NCI-H146 treated with DMSO at 0.1 percent for 48 hours (cell line): Measurements from ENCODE around the gene PLK3.
A peak's percentile ranks its signal among the peaks of the same experiment; 100 is the strongest.
"Not testable (repeated sequence)": the region's sequence is repeated elsewhere in the genome, so short reads cannot be mapped to it uniquely, and the experiment has no call there.

Source experiments
- DNase-seq: peaks from one replicate; lab custom pipeline; 2025; ENCODE audit not compliant: unreplicated experiment; lab: John Stamatoyannopoulos, UW

Gene PLK3

DNA sequence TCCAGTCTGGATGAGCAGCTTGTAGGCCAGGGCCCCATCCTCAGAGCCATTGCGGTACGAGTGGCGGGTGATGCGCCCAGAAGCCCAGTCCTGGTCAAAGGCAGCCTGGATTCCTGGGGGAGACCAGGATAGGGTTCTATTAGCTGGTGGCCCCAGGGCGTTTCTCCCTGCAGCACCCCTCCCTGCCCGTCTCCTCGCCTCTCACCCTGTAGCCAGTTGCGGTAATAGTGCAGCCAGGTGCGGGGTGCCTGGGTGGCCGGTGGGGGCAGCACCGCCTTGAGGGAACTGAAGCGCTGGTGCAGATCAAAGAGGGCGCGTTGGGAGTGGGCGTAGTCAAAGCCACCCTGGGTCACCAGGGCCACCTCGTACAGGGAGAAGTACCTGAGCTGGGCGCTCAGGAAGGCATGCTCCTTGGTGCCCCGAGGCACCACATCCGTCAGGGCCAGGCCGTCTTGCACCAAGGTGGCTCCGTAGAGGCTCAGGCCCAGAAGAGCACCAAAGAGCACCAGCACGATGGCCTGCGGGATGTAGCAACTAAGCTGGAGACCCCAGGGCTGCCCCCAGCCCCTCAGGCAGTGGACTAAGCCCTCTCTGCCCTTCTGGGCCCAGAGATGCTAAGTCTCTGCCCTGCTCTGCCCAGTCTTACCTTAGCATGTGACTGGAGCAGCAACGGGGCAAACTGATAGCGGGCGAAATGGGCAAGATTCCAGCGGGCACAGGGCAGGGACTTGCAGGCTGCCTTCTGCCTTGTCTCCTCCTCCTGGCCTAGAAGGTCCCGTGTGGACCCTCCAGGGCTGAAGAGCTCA, 27.2 kb downstream of the PLK3 start:
- DNase-seq, result no peak

DNA sequence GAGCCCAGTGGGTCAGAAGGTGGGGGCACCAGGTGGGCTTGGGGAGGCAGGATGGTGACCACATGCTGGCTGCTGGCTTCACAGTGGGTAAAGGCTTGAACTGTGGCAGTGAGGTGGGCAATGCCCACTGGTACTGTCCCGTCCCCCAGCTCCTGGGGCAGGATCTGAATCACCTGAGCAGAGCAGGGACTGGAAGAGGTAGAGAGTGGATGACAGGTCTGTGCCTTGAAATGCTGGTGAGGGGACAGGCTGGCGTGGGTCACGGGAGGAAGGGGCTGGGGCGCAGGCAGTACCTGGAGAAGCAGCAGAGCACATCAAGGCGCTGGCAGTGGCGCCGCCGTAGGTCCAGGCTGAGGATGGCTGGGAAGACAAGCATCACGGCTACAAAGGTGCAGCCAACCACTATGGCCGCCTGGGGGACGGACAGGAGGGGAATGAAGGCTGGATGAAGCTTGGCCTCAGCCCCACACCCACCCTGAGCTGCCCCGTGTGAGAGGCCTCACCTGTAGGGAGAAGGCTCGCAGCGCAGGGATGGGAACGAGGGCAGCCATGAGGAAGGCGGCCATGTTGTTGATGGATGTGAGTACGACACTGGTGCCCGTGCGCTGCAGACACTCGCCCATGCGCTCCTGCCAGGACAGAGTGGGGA, 27.9 kb downstream of the PLK3 start:
- DNase-seq, result no peak

DNA sequence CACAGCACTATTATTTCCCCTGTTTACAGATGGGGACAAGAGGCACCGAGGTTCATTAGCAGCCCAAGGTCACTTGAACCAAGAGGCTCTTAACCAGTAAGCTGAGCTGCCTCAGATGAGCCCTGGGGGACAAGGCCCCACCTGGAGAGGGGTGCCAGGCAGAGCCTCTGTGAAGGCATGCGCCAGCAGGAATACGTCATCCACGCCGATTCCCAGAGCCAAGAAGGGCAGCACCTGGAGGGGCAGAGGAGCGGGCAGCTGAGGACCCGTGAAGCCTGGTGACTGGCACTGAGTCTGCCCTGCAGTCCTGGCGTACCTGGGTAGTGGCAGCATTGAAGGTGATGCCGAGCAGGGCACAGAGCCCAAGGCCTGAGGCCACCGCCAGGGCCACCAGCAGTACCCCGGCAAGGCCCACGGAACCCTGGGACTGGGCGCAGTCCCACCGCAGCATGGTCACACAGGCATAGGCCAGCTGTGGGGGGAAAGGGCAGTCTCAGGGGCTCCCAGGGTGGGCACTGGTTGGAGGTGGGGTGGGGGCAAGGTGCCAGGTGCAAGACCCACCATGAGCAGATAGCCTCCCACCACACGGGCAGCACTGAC, 28.8 kb downstream of the PLK3 start:
- no peak for DNase-seq

DNA sequence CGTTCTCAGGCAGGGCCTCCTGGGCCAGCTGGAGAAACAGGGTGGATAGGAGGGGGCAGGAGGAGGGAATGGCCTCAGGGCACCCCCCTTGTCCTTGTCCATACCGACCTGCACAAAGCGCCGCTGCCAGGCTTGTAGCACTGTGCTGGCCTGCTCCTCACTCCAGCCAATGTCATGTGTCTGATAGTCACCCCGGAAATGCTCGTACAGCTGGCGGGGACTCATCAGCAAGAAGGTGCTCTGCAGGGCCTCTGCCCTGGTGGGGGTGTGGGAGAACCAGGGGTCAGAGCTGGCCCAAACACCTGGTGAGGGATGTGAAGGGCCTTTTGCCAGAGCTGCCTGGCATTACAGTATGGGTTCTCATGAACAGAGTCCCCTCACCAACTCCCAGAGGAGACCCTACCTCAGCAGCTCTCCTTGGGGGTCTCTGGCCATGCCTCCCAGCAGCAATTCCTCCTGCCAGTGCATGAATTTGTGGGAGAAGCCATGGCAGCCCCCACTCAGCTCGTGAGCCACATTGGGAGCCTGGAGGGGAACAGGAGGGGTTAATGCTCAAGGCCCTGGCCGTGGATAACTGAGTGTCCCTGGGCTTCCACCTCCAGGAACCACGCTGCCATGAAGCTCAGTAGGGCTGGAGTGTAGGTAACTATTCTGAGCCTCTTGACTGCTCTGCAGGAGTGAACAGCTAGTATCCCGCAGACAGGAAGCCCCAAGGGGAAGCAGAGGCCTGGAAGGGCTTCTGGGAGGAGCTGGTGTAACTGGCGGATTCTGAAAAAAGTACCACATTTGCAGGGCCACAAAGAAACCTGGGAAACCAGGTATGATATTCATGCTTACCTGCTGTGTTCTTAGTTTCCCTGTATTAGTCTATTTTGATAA, 29.6 kb downstream of the PLK3 start:
- DNase-seq, result no peak

DNA sequence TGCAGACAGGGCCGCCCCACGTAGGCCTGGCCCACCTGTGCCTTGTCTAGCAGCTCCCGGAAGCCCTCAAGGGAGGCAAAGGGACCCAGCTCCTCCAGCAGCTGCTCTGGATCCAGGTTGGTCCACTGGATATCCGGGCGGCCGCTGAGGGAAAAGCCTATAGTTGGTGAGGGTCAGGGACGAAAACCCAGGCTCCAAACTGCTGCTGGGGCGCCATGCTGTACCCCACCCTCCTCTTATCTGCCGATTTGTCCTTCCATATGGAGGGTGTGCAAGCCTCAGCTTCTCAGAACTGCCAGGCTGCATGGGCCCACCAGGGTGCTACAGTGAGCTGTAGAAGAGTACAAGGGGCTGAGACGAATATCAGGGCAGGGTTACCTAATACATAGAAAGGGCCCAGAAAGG, 30.7 kb downstream of the PLK3 start:
- no peak for DNase-seq

DNA sequence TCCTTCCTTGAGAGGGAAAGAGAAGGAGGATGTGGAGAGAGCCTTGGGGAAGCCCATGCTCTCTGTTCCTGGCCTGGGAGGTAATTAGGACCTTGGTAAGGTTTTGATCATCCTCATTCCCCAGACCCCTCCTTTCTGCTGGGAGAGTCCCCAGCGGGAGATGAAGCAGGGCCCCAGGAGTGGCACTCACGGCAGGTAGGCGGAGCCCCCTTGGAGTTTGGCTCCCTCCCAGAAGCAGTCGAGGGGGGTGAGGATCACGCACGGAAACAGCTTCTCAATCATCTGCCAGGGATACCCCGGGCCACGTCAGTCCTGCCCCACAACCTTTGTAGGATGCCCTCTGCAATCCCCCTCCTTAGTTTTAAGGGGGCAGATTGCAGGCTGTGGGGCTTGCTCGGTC, 31.3 kb downstream of the PLK3 start:
- DNase-seq, result no peak

DNA sequence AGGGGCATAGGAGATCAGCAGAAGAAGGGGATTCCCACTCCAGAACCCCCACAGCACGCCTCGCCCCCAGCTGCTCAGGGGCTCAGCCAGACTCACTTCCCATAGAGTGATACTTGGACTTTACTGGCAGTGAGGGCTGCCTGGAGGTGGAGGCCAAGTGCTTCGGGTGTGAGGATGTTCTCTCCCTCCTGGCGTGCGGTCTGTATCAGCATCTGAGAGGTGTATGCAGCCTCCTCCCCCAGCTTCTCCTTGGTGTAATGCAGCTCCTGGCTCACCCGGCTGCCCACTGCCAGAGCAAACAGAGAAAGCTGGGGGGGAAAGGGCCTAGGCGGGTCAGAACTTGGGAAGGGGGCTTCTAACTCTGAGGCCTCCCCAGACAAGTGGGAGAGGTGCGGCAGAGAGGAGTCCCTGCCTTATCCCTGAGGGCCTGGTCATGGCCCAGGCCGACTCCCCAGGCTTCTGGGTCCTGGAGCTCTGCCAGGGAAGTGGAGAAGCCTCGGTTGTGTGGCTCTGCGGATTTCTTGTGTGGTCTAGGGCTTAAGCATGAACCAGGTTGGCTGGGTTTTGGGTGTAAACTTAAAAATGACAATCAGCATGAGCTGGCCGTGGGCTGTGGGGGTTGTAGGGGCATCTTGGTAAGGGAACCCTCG, 32.0 kb downstream of the PLK3 start:
- DNase-seq, result no peak

DNA sequence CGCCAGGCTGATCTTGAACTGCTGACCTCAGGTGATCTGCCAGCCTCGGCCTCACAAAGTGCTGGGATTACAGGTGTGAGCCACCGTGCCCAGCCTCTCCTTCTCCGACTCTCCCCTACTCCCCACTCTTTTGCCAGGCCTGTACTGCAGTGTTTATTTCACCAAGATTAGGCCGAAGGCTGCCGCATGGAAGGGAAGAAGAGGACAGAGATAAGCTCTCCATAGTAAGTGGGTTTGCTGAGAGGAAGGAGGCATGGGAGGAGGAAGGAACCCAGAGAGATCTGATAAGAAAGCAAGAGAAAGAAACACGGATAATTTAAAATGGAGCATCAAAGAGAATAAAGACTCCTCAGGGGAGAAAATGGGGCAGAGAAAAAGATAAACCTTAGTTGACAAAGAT, 34.2 kb downstream of the PLK3 start:
- DNase-seq, result no peak

DNA sequence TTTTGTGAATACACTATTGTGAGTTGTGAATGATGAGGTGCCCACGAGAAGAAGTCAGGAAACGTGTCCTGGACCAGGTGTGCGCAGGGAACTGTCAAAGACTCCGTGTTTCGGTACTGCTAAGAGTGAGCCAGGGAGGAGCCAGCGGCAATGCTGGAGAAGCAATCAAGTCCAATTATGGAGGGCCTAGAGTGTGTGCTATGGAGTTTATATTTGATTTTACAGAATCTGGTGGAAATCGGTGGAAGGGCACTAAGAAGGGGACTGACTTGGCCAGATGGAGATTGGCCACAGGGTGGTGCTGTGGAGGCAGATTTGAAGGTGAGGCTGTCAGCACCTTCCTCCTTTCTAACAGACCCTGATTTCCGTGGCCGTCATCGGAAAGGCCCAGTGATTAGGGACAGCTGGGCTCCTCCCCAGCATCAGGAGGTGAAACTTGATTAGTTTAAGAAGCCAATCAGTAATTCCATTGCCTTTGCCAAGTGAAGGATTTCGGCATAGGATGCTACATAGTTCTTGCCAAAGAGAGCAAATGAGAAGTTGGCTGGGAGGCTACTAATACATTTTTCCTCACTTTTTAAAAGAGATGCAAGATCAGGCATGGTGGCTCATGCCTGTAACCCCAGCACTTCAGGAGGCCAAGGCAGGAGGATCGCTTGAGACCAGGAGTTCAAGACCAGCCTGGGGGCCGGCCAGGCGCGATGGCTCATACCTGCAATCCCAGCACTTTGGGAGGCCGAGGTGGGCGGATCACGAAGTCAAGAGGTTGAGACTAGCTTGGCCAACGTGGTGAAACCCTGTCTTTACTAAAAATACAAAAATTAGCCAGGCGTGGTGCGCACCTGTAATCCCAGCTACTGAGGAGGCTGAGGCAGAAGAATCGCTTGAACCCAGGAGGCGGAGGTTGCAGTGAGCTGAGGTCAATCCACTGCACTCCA, 35.8 kb downstream of the PLK3 start:
- peak; percentile 21 for DNase-seq

DNA sequence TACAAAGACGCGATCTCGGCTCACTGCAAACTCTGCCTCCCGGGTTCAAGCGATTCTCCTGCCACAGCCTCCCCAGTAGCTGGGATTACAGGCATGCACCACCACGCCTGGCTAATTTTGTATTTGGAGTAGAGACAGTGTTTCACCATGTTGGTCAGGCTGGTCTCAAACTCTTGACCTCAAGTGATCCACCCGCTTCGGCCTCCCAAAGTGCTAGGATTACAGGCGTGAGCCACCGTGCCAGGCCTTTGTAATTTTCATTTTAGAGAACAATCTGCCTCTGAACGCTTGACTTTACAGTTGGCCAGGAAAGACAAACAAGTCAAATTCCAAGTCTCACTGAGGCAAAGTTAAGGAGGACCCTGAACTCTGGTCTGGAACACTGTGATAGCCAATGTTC, 38.1 kb downstream of the PLK3 start:
- DNase-seq, result not testable (repeated sequence)

DNA sequence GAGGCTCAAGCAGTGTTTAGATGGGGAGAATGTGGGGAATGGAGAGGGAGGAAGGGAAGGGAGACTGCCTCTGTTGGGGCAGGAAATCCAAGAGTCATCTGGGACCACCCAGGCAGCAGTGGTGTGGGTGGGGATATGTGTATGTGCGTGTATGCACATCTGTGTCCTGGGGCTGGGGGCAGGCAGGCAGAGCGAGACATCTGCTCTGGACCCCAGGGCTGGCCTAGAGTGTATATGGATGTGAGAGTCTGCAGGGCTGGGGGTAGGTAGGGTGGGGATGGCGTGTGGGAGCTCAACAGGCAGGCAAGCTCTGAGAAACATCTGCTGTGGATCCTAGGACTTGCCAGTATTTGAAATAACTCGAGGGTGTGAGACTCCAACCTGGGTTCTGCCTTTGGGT, 39.4 kb downstream of the PLK3 start:
- DNase-seq, result no peak

DNA sequence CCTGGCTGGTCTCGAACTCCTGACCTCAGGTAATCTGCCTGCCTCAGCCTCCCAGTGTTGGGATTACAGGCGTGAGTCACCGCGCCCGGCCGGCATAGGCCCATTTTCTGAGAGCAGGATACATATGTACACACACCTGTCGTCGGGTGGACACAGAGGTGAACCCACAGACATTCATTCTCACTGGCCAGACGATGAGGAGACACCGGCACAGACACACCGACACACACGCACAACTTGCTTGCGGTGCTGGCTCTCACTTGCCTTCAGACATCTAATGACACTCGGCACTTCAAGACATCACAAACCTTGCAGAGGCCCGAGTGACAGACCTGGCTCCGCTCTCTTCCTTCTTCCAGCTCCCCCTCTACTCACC, 42.3 kb downstream of the PLK3 start:
- no peak for DNase-seq

DNA sequence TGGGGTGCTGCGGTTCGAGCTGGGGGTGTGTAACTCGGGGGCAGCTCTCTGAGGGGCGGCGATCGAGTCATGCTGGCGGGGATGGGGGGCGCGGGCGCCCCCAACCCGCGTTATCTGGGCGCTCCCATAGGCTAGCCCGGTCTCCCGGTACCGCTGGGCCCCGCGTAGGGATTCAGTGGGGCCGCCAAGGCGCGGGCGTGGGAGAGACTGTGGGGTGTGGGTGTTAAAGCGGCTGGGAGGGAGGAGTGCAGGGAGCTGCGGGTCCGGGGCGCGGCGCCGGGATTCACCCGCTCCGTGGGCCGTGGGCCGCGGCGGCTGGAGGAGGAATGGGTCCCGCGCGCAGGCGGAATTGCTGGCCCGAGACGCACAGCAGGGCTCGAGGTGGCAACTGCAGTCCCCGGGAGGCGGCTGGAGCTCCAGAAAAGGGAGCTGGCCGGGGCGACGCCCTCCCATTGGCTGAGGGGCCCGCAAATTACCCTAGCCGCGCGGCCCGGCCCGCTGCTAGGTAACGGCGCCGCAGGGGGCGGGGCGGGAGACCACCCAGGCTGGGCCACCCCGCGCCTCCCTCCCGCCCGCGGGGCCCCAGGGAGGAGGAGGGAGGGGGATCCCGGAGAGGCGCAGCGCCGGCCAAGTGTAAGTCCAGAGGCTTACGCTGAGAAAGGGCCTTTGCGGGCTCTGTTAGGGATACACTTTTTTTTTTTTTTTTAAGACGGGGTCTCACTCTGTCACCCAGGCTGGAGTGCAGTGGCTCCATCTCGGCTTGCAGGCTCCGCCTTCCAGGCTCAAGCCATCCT, 42.9 kb downstream of the PLK3 start, which contains the start of gene PTCH2:
Gene PTCH2, minus strand, starts transcription at position 392 of the 794 bp plus-strand sequence. Its CDS starts 321 bp downstream, at position 71.
- DNase-seq, result peak; percentile 53

DNA sequence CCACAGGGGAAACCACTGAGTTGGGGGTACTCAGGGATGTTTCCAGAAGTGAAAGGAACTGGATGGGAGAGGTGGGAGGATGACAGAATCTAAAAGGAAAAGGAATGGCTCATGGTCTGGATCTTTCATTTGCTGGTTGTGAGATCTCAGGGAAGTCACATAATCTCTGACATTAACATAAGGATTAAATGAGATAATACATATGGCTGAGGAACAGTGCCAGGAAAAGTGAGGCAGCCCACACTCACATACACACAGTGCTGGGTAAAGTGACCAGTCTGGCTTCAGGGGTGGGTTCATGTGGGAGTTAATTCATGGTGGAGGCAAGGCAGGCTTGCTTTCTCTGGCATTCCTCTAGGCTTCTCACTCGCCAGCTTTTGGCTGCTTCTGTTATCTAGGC, 46.8 kb downstream of the PLK3 start:
- no peak for DNase-seq

DNA sequence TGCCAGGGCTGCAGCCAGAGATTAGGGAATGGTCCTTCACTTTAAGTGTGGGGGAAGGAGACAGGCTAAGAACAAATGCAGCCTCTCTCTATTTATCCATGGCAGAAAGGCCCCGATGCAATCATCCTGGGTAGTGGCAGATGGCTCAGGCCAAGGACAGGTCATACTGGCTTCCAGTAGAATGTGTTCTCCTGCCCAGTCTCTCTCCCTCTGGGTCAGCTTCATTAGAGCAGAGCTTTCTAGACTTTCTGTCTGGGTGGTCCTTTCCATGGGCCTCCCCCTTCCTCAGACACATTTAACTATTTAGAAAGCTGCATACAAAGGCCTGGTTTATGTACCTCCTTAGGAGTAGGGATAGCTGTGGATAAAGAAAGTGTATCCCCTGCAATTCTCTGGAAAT, 47.7 kb downstream of the PLK3 start:
- no peak for DNase-seq

DNA sequence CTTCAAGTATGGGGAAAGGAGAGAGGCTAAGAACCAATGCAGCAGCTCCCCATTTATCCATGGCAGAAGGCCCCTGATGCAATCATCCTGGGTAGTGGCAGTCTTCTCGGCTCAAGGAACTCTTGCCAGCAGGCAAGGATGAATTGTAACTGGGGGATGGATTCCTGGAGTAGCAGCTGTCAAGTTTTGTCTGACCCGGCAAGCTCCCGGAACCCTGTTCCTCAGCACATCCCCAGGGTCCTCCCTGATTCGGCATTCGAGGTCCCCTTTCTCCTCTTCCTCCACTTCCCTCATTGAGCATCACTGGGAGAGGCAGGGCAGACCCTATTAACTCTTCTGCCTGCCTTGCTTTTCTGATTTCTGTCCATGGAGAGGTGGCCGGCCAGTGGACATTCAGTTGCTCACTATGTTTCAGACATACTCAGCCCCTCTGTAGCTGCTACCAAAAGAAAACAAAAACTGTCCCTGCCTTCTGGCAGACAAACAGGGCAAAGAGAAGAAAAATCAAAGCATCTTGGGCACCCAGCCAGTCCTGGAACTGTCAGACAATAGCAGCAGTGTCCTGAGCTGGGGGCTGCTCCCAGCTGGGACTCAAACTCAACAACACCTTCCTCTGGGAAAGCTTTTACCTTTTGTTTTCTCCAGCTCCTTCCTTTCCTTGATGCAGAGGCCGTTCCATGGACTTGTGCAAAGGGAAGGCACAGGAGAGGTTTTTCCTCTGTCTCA, 48.4 kb downstream of the PLK3 start:
- DNase-seq, result no peak

DNA sequence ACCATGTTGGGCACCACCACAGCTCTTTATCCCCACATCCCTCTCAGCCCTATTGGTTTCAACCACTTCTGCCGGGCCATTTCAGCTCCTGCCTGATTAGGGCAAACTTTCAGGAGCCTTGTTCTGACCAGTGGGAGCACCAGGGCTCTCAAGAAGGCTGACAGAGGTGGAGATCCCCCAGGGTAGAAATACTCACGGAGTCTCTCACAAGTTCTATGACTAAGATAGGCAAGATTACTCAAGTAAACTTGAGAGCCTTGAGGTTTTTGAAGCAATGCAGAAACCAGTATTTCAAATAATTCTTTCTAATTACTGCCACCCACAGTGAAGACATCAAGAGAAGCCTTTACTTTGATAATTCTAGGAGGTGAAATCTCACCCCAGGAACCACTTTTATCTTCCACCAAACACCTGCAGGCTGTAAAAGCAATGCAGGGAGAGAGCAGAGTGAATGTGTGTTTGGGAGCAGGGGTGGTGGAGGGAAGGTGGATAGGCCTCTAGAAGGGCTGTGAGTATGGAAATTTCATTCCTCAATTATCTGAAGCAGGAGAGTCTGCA, 49.5 kb downstream of the PLK3 start:
- DNase-seq, result no peak

DNA sequence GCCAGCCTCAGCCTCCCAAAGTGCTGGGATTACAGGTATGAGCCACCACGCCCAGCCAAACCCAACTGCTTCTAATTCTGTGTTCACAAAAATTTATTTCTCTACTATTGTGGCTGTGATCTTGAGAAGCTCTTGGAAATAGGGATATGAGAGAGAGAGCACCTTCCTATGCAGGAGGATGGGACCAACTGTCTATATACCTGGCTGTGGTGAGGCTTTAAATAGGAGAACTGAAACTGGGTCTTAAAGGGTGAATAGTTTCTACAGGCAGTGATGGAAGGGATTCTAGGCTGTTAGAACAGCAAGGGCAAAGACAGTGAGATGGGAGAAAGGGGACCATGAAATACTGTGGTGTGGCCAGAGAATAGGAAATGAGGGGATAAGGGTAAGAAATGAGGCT, 51.1 kb downstream of the PLK3 start:
- DNase-seq, result no peak
